Esophagus muscularis mucosa (tissue), 4 donors: ENCODE data around the gene DDAH1. TPM values are rescaled to one million over a fixed set of nuclear protein-coding genes. Genes with fewer than 3 reads are reported as not detected.
A peak's percentile ranks its signal among the peaks of the same experiment; 100 is the strongest.

Experiments used
- DNase-seq: peaks from one replicate; pipeline ENCODE4 v3.0.0-alpha.2; 2017; ENCODE audit errors: extremely low spot score
- H3K27ac ChIP-seq, 4 donors: fragments of 200-600 bp; sonication (generic); replicated peaks in 1 of 4; 1 replicate in 3 of 4; 2 replicates in 1 of 4; pipeline ENCODE4 v1.5.1; 2016 to 2019; ENCODE audit warnings: mild to moderate bottlenecking in 1 of 4
- H3K27me3 ChIP-seq, 4 donors: fragments of 200-600 bp; sonication (generic); one replicate each; pipeline versions ENCODE4 v1.5.1 to v1.6.0; 2016 to 2019
- H3K36me3 ChIP-seq, 4 donors: fragments of 200-600 bp; sonication (generic); one replicate each; pipeline ENCODE4 v1.5.1; 2016 to 2019
- H3K4me1 ChIP-seq, 4 donors: fragments of 200-600 bp; sonication (generic); one replicate each; pipeline ENCODE4 v1.5.1; 2016 to 2019
- H3K4me3 ChIP-seq, 4 donors: fragments of 200-600 bp; sonication (generic); 1 replicate in 2 of 4; 2 replicates in 2 of 4; pipeline ENCODE4 v1.5.1; 2016 to 2019; ENCODE audit warnings: mild to moderate bottlenecking in 4 of 4, moderate library complexity in 1 of 4
- H3K9me3 ChIP-seq, 4 donors: fragments of 200-600 bp; sonication (generic); 1 replicate in 3 of 4; 2 replicates in 1 of 4; pipeline ENCODE4 v1.5.1; 2016 to 2019
- EP300 ChIP-seq: sonication (generic); formaldehyde crosslinking; IDR thresholded peaks from one replicate; pipeline ENCODE4 v1.6.1; 2017; ENCODE audit warnings: antibody characterized with exemption
- POLR2A ChIP-seq: fragments of 450-650 bp; IDR thresholded peaks from one replicate; pipeline ENCODE4 v1.6.1; 2017; ENCODE audit warnings: antibody characterized with exemption, moderate library complexity, mild to moderate bottlenecking, low read depth
- POLR2AphosphoS5 ChIP-seq, 2 donors: sonication (generic); formaldehyde crosslinking; IDR thresholded peaks; one replicate each; pipeline ENCODE4 v1.6.1; 2017; ENCODE audit warnings: antibody characterized with exemption in 2 of 2
- WGBS: methylation state at CpG from one replicate; pipeline ENCODE4 v1.1.5; 2018; 5-methylcytosine and 5-hydroxymethylcytosine counted together
- intact Hi-C: fragments of 100-400 bp; cut with DNase I; formaldehyde crosslinking; loops from one replicate; pipeline ENCODE4 v1.15.1; 2023
- total RNA-seq, 4 donors: library from RNA; depleted of rRNA; stranded (reverse); fragments of >200 nt; gene quantifications; one replicate each; pipeline versions ENCODE4 v1.1.0 to v1.2.1, GENCODE V29; 2016
- TF ChIP-seq, protein P1 (sequence below), 3 experiments: fragments of 200-600 bp in 2 of 3; fragments of 450-650 bp in 1 of 3; sonication (generic) in 2 of 3; IDR thresholded peaks; one replicate each; pipeline ENCODE4 v1.5.1; 2017 to 2019; ENCODE audit warnings: antibody characterized with exemption in 3 of 3, mild to moderate bottlenecking in 2 of 3, moderate library complexity in 1 of 3

DDAH1 gene
- total RNA-seq, 4 donors from 2014 or later = 27.0 to 75.3 (median 38.0) TPM

GRCh38 chr1:85453640-85454194 lies 11.2 kb downstream of the DDAH1 start:
- Histone ChIP-seq H3K4me1 (peaks cover 0 to 9% (median 0%) of the 10 kb centered on the region in 4 donors), H3K9me3 (no peaks in the 10 kb centered on the region), H3K27ac (peak overlapping the region in 1 of 4 donors; percentile 15), H3K36me3 (no peaks in the 10 kb centered on the region), H3K4me3 (no peak overlapping the region), H3K27me3 (no peaks in the 10 kb centered on the region)
- WGBS = 89% methylated on average over 2 of the region's 2 CpGs
- intact Hi-C loops = no loop called here
- TF ChIP-seq EP300 (no peak), POLR2A (no peak), POLR2AphosphoS5 (IDR thresholded peaks at IDR 0.05) (no peak)
- TF ChIP-seq, protein P1, sequence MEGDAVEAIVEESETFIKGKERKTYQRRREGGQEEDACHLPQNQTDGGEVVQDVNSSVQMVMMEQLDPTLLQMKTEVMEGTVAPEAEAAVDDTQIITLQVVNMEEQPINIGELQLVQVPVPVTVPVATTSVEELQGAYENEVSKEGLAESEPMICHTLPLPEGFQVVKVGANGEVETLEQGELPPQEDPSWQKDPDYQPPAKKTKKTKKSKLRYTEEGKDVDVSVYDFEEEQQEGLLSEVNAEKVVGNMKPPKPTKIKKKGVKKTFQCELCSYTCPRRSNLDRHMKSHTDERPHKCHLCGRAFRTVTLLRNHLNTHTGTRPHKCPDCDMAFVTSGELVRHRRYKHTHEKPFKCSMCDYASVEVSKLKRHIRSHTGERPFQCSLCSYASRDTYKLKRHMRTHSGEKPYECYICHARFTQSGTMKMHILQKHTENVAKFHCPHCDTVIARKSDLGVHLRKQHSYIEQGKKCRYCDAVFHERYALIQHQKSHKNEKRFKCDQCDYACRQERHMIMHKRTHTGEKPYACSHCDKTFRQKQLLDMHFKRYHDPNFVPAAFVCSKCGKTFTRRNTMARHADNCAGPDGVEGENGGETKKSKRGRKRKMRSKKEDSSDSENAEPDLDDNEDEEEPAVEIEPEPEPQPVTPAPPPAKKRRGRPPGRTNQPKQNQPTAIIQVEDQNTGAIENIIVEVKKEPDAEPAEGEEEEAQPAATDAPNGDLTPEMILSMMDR (IDR thresholded peaks at IDR 0.05) = no peak
- DNase-seq = peak; percentile 68

DNA sequence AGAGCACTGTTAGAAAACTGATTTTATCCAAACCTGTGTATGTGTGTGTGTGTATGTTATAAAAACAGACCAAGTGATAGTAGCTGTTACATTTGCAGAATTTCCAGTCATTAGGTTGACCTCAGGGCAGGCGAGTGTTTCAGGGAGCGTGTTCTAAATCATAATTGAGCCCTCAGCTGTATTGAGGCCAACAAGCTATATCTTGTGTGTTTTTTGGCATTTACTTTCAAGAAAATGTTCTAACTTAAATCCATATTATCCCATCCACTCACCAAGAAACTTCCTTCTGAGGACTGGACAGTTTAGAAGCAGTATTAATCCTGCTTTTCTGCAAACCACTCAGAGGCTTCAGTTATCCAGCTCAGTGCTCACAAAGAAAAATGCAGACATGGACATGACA lies 12.0 kb downstream of the DDAH1 start:
- WGBS = 87% methylated on average over 2 of the region's 2 CpGs
- H3K4me1 ChIP-seq = peaks cover 0 to 9% (median 3%) of the 10 kb centered on the region in 4 donors
- H3K36me3 ChIP-seq = no peaks in the 10 kb centered on the region
- no peaks in the 10 kb centered on the region for H3K27me3 ChIP-seq
- TF ChIP-seq, protein P1 (IDR thresholded peaks at IDR 0.05) = no peak
- TF ChIP-seq POLR2A (no peak), POLR2AphosphoS5 (IDR thresholded peaks at IDR 0.05) (no peak), EP300 (no peak)
- no peak overlapping the region for H3K27ac ChIP-seq
- H3K4me3 ChIP-seq = no peak overlapping the region
- no peaks in the 10 kb centered on the region for H3K9me3 ChIP-seq
- intact Hi-C loops = no loop called here
- peak; percentile 57 for DNase-seq

GRCh38 chr1:85451236-85451830 lies 13.6 kb downstream of the DDAH1 start:
- no peak overlapping the region for H3K4me3 ChIP-seq
- DNase-seq = peak; percentile 79
- intact Hi-C loops = no loop called here
- peaks cover 0 to 14% (median 10%) of the 10 kb centered on the region in 4 donors for H3K4me1 ChIP-seq
- no peaks in the 10 kb centered on the region for H3K27me3 ChIP-seq
- 84% methylated on average over 2 of the region's 2 CpGs for WGBS
- TF ChIP-seq POLR2A = no peak
- no peak for TF ChIP-seq POLR2AphosphoS5 (IDR thresholded peaks at IDR 0.05)
- TF ChIP-seq EP300 = no peak
- TF ChIP-seq, protein P1 (IDR thresholded peaks at IDR 0.05) = no peak
- H3K9me3 ChIP-seq = no peaks in the 10 kb centered on the region
- H3K36me3 ChIP-seq = no peaks in the 10 kb centered on the region
- H3K27ac ChIP-seq = no peak overlapping the region

- Histone ChIP-seq H3K27me3 (no peaks in the 10 kb centered on the region), H3K27ac (no peak overlapping the region), H3K36me3 (no peaks in the 10 kb centered on the region), H3K4me1 (peaks cover 0 to 14% (median 10%) of the 10 kb centered on the region in 4 donors), H3K9me3 (no peaks in the 10 kb centered on the region), H3K4me3 (no peak overlapping the region)
- TF ChIP-seq POLR2A (no peak), POLR2AphosphoS5 (IDR thresholded peaks at IDR 0.05) (no peak), EP300 (no peak)
- TF ChIP-seq, protein P1 (IDR thresholded peaks at IDR 0.05) = no peak
- 80% methylated on average over 2 of the region's 2 CpGs for WGBS
- intact Hi-C loops = no loop called here
- no peak for DNase-seq
Measured at GRCh38 chr1:85450832-85451231, 14.1 kb downstream of the DDAH1 start.
